Measurements from ENCODE around the gene CLIC1.

GRCh38 chr6:31784098-31784925 lies 48.0 kb upstream of the CLIC1 start:
- TF ChIP-seq CTCF (IDR thresholded peaks at IDR 0.05) = no peak
- no peak for TF ChIP-seq POLR2A (IDR thresholded peaks at IDR 0.05)

Measured in sigmoid colon (tissue), 3 donors.